GM19395 (cell line): ENCODE measurements around the gene XXYLT1.

Source experiments
- ATAC-seq: cut with Tn5 transposase; IDR thresholded peaks from one replicate; pipeline ENCODE4 v1.9.1; 2021; ENCODE audit warnings: mild to moderate bottlenecking, moderate library complexity; ENCODE audit not compliant: unreplicated experiment

XXYLT1 gene

DNA sequence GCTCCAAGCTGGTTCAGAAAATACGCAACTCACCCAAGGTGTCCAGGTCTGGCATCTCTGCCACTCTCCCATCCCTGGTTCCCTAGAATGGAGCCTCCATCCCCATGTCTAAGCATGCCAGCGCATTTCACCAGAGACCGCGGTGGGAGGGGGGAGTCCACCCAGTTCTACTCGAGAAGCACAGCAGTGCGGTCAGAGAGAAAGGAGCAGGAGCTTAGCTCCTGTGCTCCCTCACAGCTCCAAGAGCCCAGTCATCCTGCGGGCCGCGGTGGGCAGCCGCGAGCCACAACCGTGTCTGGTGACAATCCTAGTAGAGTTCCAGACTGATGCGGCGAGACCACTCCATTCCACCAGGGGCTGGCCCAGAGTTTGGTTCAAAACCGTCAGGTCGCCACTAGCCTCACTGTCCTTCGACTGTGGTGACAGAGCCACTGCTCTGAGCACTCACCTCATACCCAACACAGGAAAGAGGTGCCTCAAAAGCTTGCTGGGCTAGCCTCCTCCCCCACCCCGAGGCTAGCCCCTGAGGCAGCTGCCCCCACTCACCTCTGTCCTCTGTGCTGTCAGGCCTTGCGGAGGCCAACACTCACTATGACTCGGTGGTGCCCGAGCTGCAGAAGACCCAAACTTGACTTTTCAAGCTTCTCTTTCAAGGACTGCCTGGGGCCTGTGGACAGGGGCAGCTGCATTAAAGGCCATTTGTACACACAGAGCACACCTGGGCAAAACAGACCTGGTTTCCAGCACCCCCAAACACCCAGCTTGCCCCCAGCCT, 185.4 kb downstream of the XXYLT1 start:
- no peak for ATAC-seq

DNA sequence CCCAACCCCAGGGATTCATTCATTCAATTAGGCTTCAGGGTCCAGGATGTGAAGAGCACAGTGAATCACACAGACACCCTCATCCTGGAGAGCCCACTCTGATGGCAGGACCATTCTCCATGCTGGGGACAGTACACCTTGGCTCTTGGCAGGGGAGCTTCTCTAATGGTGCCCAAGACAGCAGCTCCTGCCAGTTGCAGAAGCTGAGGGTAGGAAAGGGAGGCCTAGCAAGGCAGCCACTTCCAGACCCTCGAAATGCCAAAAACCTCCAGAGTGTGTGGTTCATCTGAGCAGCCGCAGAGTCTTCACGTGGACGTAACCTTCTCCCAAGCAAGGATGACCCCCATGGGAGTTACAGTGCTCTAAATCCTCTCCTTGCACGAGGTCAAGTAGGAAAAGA, 186.2 kb downstream of the XXYLT1 start:
- no peak for ATAC-seq

DNA sequence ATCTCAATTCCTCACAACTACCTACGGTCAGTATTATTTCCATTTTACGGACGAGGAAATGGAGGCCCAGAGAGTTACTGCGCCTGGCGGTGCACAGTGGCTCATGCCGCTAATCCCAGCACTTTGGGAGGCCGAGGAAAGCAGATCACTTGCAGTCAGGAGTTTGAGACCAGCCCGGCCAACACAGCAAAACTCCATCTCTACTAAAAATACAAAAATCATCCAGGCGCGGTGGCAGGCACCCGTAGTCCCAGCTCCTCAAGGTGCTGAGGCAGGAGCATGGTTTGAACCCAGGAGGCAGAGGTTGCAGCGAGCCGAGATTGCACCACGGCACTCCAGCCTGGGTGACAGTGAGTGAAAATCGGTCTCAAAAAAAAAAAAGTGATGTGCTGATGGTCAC, 187.3 kb downstream of the XXYLT1 start:
- no peak for ATAC-seq

DNA sequence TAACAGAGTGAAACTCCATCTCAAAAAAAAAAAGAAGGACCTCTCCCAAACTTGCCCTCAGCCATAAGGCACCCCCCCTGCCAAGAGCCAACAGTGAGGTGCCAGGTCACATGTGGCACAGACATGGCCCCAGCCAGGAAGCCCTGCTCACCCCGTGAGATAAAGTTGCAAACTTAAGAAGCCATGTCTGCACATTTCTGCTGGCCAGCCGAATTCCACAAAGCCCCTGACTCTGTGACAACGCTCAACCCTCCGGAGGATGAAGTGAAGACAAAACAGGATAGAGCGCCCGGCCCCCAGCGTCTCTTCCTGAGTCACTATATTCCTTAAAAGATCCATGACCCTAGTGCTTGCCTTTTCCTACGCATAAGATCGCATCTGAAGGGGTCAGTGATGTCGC, 188.1 kb downstream of the XXYLT1 start:
- ATAC-seq, result no peak

DNA sequence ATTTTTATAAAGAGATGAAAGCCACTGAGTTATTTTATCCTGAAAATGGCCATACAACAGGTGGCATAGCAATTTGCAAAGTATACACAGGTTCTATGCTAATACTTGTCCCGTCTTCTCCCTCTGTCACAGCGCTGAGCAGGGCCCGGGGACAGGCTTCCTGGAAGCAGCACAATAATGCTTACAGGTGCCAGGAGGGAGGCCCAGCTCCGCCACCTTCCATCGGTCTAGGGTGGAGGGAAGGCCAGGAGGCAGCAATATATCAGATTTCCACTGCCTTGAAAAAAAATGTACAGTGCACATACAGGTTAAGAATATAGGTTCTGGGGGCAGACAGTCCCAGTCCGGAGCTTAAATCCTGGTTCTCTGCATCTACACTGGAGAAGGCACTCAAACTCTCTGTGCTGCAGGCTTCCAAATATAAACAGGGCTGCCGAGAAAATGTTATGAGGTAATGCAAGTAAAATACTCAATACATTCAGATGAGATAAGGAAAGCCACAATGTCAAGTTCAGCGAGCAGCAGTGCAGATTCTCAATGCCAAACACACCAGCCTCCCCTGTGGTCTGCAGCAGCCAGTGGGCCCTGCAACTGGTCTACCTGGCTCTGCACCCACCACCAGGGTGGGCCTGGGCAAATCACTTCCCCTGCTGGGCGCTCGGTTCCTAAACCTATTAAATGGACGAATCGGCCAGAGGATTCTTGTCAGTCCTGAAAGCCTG, 189.6 kb downstream of the XXYLT1 start:
- no peak for ATAC-seq

DNA sequence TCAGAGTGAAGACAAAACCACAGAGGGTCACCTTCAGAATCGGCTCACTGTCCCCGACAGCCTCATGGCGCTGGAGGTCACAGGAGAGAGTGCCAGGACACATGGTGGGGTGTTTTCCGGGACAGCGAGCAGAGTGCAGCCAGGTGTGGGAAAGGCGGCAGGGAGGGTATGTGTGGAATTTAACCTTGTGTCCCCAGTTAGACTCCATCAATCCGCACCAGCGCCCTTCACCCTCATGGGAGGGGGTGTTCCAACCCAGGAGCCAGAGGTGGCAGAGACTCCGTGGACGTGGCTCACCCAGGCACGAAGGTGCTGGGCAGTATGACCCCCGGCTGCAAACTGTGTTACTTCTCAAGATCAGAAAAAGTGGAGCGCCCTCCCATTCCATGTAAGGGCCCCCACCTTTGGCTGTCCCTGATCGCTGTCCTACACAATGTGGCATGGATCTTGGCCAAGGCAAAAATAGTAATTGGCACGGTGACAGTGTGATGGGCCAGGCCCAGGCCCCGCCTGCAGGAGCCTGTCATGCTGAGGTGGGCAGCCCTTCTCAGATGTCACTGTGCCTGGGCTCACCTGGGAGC, 190.3 kb downstream of the XXYLT1 start:
- no peak for ATAC-seq

DNA sequence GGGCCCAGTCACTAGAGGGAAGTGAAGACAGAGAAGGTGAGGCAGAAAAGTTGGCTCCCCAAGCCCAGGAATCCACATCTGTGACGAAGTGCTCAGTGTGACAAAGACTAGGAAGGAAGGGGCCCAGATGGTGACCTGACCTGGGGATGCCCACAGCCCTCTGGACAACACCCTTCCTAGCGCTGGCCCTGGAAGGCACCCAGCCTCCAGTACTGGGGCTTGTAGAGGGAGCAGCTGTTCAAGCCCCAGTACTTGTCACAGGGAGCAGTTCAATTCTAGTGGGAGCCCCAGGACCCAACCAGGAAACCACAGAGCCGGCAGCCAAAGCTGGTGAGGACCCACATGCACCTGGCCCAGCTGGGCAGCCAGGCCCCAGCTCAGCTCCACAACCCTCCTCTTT, 190.8 kb downstream of the XXYLT1 start:
- ATAC-seq, result no peak

DNA sequence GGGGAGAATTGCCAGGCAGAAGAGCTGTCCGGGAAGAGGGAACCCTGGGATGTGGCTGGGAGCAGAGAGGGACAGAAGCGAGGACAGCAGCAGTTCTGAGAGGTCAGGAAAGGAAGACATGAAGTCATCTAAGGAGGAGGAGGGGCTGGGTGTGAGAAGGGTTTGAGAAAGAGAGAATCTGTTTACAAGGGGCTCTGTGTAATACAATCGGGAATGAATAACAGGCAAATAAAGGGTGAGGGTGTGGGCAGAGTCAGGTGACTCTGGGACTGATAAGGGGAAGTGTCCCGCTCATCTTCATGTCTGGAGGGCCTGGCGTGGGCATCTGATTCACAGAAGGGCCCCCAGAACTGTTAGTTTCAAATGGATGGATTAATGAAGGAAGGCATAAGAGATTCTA, 191.3 kb downstream of the XXYLT1 start:
- no peak for ATAC-seq

DNA sequence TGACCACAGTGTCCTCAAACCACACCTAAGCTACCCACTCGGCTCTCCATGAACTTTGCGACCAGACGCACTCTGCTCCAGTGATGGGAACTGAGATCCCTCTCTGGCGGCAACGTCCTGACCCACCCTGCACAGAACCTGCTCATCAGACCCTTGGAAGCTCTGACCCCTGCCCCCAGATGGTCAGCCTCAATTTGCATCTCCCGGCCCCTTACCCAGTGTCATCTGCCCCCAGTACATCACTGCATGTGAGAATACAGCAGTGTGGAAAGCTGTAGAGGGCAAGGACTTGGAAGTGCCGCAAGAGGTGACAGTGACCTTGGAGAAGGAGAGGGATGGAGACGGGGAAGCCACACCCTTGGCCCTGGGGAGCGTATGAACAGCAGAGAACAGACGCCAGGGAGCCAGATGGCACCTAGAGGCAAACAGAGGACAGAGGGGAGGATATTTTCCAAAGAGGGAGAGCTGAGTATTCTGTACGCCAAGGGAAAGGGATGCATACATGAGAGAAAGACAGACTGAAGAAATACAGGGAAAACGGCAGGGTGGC, 192.0 kb downstream of the XXYLT1 start:
- ATAC-seq, result no peak

DNA sequence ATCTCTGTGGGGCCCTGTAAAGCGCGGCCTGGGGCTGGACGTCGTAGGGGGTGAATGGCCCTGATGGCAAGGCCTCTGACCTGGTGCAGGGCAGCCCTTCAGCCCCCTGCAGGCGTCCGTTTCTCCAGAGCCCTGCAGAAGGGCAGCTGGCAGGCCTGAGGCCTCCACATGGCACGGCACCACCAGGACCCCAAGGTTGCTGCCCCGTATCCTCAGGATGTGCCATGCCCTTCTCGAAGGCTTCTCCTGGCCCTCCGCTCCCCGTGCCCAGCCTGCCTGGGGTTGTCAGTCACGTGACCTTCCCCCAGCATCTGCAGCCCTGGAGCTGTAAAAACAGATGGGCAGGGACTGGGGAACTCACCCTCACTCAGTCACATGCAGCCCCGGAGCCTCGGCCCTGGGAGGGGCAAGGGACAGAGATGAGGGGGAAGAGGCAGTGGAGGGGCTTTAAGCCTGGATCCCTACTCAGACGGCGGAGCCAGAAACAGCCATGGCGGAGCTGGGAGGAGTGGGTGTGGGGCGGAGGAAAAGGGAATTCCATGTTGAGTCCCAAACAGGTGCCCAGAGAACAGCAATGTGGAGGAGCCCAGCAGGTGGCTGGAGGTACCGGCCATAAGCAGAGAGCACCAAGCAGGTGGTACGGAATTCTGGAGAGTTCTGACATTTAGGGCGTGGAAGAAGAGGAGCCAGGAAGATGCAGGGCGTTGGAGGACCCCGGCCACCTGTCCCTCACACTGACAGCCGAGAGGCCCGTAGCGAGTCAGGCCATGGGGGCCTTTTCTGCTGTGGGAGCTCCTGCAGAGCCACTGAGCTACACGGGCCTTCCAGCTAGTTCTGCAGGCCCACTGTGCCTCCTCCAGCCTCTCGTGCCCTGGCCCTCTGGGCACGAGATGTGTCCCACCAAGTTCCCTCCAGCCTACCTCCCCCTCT, 193.1 kb downstream of the XXYLT1 start:
- ATAC-seq, result no peak

DNA sequence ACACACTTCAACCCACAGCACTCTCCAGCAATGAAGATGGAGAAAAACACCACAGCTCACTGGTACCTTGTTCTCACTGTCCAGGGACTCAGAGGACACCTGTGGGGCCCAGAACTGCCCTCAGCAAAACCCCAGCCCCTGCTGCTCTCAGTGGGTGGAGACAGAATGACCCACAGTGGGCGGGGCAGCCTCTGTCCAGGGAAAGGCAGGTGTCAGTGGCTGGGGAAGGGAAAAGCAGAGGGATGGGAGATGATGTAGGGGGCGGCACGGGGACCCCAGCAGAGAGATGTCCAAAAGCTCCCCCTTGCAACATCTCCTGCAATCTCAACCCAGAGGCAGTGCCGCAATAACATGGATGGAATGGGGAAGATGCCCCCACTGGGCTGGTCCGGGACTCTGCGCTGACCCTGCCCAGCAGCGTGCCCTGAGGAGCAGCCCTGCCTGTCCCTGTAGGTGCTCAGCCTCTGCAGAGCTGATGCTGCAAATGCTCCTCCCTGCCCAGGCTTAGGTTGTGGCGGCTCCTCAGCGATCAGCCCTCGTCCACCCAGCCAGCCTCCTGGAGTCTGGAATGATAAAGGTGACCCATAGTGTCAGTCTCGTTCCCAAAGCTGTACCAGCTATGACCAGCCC, 193.9 kb downstream of the XXYLT1 start:
- ATAC-seq, result no peak

DNA sequence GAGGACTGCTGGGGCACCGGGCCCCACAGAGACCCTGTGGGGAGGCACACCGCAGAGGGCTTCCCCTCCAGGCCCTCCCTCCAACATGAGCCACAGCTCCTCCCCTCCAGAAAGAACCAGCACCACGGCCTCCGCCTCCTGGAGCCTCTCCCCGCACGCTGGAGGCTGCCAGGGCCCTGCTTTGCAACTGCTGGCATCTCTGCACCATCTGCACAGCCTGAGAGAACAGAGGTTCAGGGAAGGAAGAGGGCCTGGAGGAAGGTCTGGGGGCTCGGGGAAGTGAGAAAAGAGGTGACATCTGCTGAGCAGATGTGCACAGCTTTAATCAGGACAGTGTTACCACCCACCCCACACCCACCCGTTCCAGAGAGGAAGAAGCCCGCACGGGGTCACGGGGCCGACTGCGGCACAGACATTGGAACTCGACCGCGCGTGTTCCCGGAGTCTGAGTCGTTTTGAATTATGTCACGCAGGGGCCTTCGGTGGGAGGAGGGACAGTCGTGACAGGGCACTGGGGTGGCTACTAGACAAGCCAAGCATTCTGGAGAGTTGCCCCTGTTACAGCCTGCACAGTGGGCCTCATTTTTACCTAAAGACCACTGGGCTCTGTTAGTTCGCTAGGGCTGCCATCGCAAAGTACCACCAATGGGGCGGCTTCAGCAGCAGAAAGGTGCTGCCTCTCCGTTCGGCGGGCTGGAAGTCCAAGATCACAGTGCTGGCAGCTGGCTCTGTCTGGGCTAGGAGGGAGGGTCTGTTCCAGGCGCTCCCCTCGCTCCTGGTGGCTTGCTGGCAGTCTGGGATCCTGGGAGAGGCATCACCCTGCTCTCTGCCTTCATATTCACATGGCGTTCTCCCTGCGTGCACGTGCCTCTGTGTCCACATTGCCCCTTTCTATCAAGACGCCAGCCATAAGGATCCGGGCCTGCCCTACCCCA, 194.8 kb downstream of the XXYLT1 start:
- ATAC-seq, result no peak

DNA sequence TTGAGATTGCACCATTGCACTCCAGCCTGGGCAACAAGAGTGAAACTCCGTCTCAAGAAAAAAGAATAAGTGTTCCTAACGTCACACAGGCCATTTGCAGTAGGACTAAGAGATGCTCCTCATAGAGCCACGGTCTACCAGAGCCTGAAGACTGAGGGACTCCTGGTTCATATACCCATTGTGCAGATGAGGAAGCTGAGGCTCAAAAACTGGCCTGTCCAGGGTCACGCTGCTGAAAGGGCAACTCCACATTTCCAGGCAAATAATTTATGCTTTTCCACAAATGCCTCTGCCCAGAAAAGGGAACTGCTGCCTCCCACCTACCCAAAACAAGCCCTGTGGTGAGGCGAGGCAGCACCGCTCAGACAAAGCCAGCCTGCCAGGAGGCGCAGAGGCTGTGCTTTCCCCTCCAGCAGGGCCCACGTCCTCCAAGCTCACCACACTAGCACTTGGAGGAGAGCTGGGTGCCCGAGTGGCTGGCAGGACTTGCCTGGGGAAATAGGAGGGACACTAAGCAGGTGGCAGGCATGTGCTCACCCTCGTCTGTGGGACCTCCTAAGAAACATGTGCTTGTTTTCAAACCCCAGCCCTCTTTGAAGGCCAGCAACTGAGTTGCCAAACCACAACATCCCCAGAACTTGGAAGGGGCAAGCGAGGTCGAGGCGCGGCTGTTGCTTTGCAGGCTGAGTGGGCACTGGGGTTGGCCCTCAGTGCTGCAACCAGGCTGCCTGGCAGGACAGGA, 195.6 kb downstream of the XXYLT1 start:
- no peak for ATAC-seq

DNA sequence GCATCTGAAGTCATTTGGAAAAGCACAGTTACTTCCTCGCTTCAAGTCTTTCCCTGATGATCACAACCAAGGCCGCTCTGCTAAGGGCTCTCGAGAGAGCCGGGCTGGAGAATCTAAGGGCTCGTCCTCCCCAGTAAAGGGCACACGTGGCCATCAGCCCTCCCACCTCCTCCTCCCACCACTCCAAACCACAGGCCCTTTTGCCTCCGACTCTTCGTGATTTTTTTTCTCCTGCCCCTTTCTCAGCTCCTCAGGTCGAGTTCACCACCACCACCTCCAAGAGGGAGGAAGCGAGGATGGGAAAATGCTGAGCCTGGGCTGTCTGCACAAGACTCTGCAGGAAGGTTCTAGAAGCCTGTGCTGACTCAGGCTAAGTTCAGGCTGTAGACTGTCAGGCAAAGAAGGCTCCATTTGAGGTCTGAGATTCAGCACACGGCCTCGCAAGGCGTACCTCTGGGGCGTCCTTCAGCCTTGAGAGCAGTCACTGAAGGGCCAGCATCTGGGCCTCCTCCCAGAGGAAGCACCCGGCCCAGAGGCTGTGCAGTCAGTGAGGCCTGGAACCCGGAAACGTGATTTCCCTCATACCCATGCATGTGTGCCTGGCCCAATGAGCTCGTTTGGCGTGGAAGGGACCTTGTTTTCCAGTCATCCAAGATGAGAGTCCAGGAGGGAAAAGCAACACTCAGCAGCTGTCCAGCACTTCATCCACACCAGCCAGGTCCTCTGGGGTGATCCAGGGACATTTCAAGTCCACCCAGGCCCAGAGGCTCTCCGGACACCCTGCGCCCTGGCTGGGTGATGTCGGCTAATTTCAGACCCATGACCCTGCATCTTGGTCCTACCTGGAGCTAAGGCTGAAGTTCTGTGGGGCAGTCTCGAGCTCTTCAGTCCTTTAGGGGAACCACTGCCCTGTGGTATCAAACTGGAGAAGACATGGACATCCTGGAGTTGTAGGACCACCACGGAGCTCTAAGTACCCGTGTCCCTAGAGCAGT, 196.8 kb downstream of the XXYLT1 start:
- no peak for ATAC-seq

DNA sequence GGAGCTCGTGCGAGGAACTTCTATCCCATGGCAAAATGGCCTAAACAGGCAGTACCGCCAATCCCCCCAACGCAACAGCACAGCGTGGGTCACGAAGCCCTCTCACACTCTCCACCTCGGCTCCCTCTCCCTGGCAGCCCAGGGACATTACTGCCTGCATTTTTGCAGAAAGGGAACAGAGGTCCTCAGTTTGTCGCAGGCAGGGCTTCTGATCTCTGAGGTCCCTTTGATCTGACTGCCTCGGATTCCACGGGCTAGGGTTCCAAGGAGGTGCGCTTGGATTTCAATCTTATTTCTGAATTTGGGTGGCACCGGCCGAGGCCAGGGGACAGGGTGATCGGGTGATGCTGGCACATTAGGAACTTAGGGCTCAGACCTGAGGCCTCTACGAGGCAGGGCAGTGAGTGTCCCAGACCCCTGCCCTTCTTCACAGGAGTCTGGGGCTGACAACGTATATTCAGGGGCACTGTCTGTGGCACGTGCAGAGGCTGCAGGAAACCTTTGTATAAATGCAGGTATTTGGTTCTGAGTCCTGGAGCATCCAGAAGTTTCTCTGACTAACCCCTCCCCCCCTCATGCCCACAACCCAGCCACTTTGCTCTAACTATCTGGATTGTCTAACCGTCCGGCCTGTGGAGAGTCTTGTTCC, 197.9 kb downstream of the XXYLT1 start:
- ATAC-seq, result no peak

DNA sequence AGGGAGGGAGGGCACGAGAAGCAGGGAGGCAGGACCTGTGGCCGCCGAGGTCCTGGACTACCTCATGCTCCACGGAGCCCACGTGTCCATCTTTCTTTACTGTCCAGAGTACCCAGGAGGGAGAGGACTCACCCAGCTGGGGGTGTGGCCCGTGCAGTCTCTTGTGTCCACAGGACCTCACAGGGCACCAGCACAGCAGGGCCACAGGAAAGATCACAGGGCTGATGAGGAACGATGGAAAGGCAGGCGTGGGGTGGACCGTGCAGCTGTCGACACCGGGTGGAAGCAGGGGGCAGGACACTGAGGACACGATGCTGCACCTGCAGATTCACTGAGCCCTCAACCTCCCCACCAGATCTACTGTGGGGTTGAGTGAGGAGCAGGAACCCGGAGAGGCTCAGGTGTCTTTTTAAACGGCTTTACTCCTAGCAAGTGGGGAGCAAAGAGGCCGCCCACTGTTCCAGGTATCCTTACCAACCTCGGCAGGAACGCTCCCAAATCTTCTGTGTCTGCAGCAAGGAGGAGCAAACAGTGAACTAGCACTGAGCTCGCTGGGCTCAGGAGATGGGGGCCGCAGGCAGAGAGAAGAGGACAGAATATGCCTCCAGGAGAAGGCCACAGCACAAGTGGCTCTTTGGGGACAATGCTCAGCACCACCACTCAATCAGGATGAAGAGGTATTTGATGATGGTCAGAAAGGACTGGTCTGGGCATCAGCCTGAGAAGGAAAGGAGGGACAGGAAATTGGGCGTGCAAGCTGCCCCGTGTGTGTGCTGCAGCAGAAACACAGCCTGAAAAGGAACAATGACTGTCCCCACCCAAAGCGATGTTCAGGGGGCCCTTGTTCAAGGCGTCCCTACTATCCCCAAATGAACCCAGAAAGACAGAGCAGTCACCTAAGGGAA, 198.8 kb downstream of the XXYLT1 start:
- ATAC-seq, result no peak
